Epithelial cell of alveolus of lung (primary cell): Measurements from ENCODE around the gene SEC63. TPM values are rescaled to one million over a fixed set of nuclear protein-coding genes. Genes with fewer than 3 reads are reported as not detected.

Experiments used
- total RNA-seq: library from RNA; depleted of rRNA; stranded (reverse); fragments of >200 nt; gene quantifications from 2 replicates; pipeline ENCODE4 v1.2.1, GENCODE V29; 2015

The SEC63 gene
- total RNA-seq: 11.5 and 23.6 TPM in 2 replicates

GRCh38 chr6:107957909-107958688, at the start of gene SEC63:
SEC63 (minus strand) TSS chr6:107958208; CDS start chr6:107958009, 199 bp downstream.

Other genes starting within 250 kb of the SEC63 start
- not detected in 2 replicates for gene SCML4, start 133.9 kb downstream of the SEC63 start, total RNA-seq
- 24.6 and 48.1 TPM in 2 replicates for gene OSTM1, start 116.5 kb upstream of the SEC63 start, total RNA-seq
- gene NR2E1, start 207.8 kb upstream of the SEC63 start, total RNA-seq: not detected in 2 replicates